GM21360 (cell line): ENCODE data around the gene CCDC178.
A peak's percentile ranks its signal among the peaks of the same experiment; 100 is the strongest.

Experiments used
- ATAC-seq: cut with Tn5 transposase; IDR thresholded peaks from one replicate; pipeline ENCODE4 v1.9.1; 2021; ENCODE audit warnings: mild to moderate bottlenecking, moderate library complexity; ENCODE audit not compliant: unreplicated experiment

Gene CCDC178

GRCh38 chr18:32891130-32891529, 549.4 kb downstream of the CCDC178 start:
- ATAC-seq = peak; percentile 83

- no peak for ATAC-seq
Observed at GRCh38 chr18:32889615-32890593, 550.6 kb downstream of the CCDC178 start.

- ATAC-seq = no peak
Observed at GRCh38 chr18:32888306-32888705, 552.2 kb downstream of the CCDC178 start.
